MM.1S (cell line): ENCODE results near the gene BTBD18.
A peak's percentile ranks its signal among the peaks of the same experiment; 100 is the strongest.
"Not testable (repeated sequence)": the region's sequence is repeated elsewhere in the genome, so short reads cannot be mapped to it uniquely, and the experiment has no call there.

Experiments
- DNase-seq: peaks from one replicate; pipeline ENCODE4 v3.0.0-alpha.2; 2015
- H2AFZ ChIP-seq: fragments of 300-600 bp; sonication (generic); 2 replicates; pipeline ENCODE4 v1.6.0; 2016; ENCODE audit warnings: antibody characterized with exemption, low read length
- H3F3A ChIP-seq: fragments of 300-600 bp; sonication (generic); 2 replicates; pipeline ENCODE4 v1.6.1; 2016; ENCODE audit warnings: mild to moderate bottlenecking, antibody characterized with exemption, low read length, moderate library complexity, mixed read lengths; ENCODE audit not compliant: insufficient read depth
- H3K27ac ChIP-seq: fragments of 300-600 bp; sonication (generic); 2 replicates; pipeline ENCODE4 v1.5.1; 2016; ENCODE audit warnings: mild to moderate bottlenecking, low read length
- H3K27me3 ChIP-seq: fragments of 300-600 bp; sonication (generic); replicated peaks from 2 replicates; pipeline ENCODE4 v1.6.0; 2016; ENCODE audit warnings: low read length; ENCODE audit not compliant: insufficient read depth
- H3K36me3 ChIP-seq: fragments of 300-600 bp; sonication (generic); replicated peaks from 2 replicates; pipeline ENCODE4 v1.6.1; 2016; ENCODE audit warnings: mild to moderate bottlenecking, low read length, mixed read lengths; ENCODE audit not compliant: insufficient read depth
- H3K4me1 ChIP-seq: fragments of 300-600 bp; sonication (generic); 2 replicates; pipeline ENCODE4 v1.6.1; 2016; ENCODE audit warnings: low read length, mixed read lengths
- H3K4me2 ChIP-seq: fragments of 300-600 bp; sonication (generic); 2 replicates; pipeline ENCODE4 v1.6.0; 2016; ENCODE audit warnings: low read depth, low read length
- H3K4me3 ChIP-seq: fragments of 300-600 bp; sonication (generic); 2 replicates; pipeline ENCODE4 v1.5.1; 2016; ENCODE audit warnings: low read length, mixed read lengths
- H3K79me2 ChIP-seq: fragments of 300-600 bp; sonication (generic); 2 replicates; pipeline ENCODE4 v1.6.1; 2016; ENCODE audit warnings: mixed run types, low read length, mixed read lengths
- H3K9ac ChIP-seq: fragments of 300-600 bp; sonication (generic); 2 replicates; pipeline ENCODE4 v1.6.1; 2016; ENCODE audit warnings: low read length, mixed read lengths
- H3K9me2 ChIP-seq: fragments of 300-600 bp; sonication (generic); replicated peaks from 2 replicates; pipeline ENCODE4 v1.6.1; 2016; ENCODE audit warnings: mild to moderate bottlenecking, low read length, mixed read lengths; ENCODE audit not compliant: insufficient read depth
- H3K9me3 ChIP-seq: fragments of 300-600 bp; sonication (generic); replicated peaks from 2 replicates; pipeline ENCODE4 v1.6.1; 2016; ENCODE audit warnings: mild to moderate bottlenecking, low read length, mixed read lengths; ENCODE audit not compliant: insufficient read depth
- H4K20me1 ChIP-seq: fragments of 300-600 bp; sonication (generic); 2 replicates; pipeline ENCODE4 v1.6.1; 2016; ENCODE audit warnings: mild to moderate bottlenecking, low read length, moderate library complexity, mixed read lengths; ENCODE audit not compliant: insufficient read depth
- EZH2 ChIP-seq: fragments of 300-600 bp; sonication (generic); optimal IDR thresholded peaks from 2 replicates; pipeline ENCODE3; 2017; ENCODE audit warnings: low read depth, mild to moderate bottlenecking, antibody characterized with exemption, low read length, mixed read lengths
- EZH2phosphoT487 ChIP-seq: fragments of 300-600 bp; sonication (generic); IDR thresholded peaks from 2 replicates; pipeline ENCODE4 v1.6.1; 2018; ENCODE audit warnings: antibody characterized with exemption, low read length
- TF ChIP-seq, protein P1 (sequence below): fragments of 300-600 bp; sonication (generic); IDR thresholded peaks from 2 replicates; pipeline ENCODE4 v1.5.1; 2016; ENCODE audit warnings: antibody characterized with exemption, low read length, mixed read lengths

BTBD18 gene

GRCh38 chr11:57727185-57727584 lies 24.4 kb downstream of the BTBD18 start:
- Histone ChIP-seq H3K4me3 (no peak overlapping the region), H3F3A (no peaks in the 10 kb centered on the region), H3K27ac (no peak overlapping the region), H3K36me3 (no peaks in the 10 kb centered on the region; the same call in 1 of the 2 replicates), H3K79me2 (peaks cover 88% of the 10 kb centered on the region), H3K9me3 (no peaks in the 10 kb centered on the region), H3K9ac (no peak overlapping the region), H3K4me1 (no peaks in the 10 kb centered on the region), H2AFZ (no peak overlapping the region), H3K27me3 (no peaks in the 10 kb centered on the region), H3K4me2 (no peak overlapping the region), H3K9me2 (no peaks in the 10 kb centered on the region), H4K20me1 (no peaks in the 10 kb centered on the region)
- no peak for DNase-seq
- TF ChIP-seq, protein P1, sequence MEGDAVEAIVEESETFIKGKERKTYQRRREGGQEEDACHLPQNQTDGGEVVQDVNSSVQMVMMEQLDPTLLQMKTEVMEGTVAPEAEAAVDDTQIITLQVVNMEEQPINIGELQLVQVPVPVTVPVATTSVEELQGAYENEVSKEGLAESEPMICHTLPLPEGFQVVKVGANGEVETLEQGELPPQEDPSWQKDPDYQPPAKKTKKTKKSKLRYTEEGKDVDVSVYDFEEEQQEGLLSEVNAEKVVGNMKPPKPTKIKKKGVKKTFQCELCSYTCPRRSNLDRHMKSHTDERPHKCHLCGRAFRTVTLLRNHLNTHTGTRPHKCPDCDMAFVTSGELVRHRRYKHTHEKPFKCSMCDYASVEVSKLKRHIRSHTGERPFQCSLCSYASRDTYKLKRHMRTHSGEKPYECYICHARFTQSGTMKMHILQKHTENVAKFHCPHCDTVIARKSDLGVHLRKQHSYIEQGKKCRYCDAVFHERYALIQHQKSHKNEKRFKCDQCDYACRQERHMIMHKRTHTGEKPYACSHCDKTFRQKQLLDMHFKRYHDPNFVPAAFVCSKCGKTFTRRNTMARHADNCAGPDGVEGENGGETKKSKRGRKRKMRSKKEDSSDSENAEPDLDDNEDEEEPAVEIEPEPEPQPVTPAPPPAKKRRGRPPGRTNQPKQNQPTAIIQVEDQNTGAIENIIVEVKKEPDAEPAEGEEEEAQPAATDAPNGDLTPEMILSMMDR, result no peak
- no peak for TF ChIP-seq EZH2phosphoT487
- TF ChIP-seq EZH2, result no peak

DNA sequence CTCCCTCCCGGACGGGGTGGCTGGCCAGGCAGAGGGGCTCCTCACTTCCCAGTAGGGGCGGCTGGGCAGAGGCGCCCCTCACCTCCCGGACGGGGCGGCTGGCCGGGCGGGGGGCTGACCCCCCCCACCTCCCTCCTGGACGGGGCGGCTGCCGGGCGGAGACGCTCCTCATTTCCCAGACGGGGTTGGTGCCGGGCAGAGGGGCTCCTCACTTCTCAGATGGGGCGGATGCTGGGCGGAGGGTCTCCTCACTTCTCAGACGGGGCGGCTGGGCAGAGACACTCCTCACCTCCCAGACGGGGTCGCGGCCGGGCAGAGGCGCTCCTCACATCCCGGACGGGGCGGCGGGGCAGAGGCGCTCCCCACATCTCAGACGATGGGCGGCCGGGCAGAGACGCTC lies 34.9 kb downstream of the BTBD18 start:
- H3K9me3 ChIP-seq, H3K4me1 ChIP-seq, H3F3A ChIP-seq, H3K4me2 ChIP-seq, H4K20me1 ChIP-seq, H3K36me3 ChIP-seq, H3K4me3 ChIP-seq, H3K9me2 ChIP-seq, H3K9ac ChIP-seq, DNase-seq, H3K27me3 ChIP-seq, H2AFZ ChIP-seq, H3K27ac ChIP-seq: not testable (repeated sequence)
- peaks cover 68% of the 10 kb centered on the region for H3K79me2 ChIP-seq

DNA sequence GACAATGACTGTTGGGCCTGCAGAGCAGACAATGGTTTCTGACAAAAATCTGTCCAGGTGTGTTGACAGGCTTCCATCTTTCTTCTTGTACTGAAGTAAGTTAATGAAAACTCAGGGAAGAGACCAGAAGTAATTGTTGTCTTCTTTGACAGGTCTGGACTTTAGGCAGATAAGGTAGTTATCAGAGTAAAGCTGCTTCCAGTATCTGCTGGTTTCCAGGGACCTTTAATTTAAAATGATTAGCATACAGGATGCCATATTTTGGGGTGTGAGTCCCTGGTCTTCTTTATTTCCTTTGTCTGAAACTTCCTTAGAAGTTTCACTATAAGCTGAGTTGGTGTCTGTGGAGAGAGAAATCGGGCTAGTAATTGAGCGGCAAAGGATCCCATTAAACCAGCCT lies 37.8 kb downstream of the BTBD18 start:
- Histone ChIP-seq H4K20me1 (no peaks in the 10 kb centered on the region), H3K4me3 (peak overlapping the region; percentile 95), H3K79me2 (peaks cover 60% of the 10 kb centered on the region), H3K9me3 (no peaks in the 10 kb centered on the region), H3F3A (0 out of 2 replicates have a peak, but pooled peaks cover 7% of the 10 kb centered on the region), H3K4me1 (peaks cover 14% of the 10 kb centered on the region), H2AFZ (no peak overlapping the region), H3K36me3 (no peaks in the 10 kb centered on the region), H3K27me3 (no peaks in the 10 kb centered on the region), H3K27ac (no peak overlapping the region), H3K9me2 (no peaks in the 10 kb centered on the region), H3K4me2 (peak overlapping the region; percentile 94), H3K9ac (no peak overlapping the region)
- TF ChIP-seq EZH2 (no peak), EZH2phosphoT487 (no peak)
- TF ChIP-seq, protein P1, result no peak
- no peak for DNase-seq

DNA sequence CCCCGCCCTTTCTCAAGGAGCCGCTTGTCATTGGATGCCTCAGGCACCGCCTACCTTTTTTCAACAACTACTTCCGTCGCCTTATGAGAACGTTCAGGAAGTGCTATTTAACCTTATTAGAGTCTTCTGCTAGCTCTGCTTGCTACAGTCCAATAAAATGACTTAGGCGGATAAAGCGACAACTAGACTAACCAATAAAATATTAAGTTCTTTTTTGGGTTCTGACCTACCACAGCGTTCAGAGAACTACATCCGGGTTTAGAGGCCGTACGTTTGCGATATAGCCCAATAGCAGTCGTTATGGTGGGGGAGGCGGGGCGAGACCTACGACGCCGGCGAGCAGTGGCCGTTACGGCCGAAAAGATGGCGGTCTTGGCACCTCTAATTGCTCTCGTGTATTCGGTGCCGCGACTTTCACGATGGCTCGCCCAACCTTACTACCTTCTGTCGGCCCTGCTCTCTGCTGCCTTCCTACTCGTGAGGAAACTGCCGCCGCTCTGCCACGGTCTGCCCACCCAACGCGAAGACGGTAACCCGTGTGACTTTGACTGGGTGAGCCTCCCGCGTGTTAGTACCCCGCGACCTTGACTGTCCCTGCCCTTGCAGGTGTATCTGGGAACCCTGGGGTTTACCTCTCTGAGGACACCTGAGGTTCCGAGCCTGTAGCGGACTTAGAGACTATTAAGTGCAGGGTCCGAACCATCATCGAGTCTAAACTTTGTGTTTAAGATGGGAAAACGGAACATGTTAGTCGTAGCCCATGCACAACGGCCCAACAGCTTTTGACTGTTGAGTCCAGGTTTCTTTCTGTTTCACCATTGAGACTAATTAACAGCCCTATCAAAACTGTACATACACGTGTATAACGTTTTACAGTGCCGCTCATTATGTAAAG lies 39.1 kb downstream of the BTBD18 start, which contains the start of gene TMX2:
TSS of gene TMX2 (plus strand) at position 338 of the 895 bp plus-strand sequence. CDS start at position 364, 26 bp downstream.
- H3K9me2 ChIP-seq, result no peaks in the 10 kb centered on the region
- TF ChIP-seq EZH2phosphoT487 (no peak), EZH2 (no peak)
- TF ChIP-seq, protein P1, result no peak
- H3K4me3 ChIP-seq, result peak within 1 kb of the TSS; percentile 95
- peak; percentile 99 for DNase-seq
- H3F3A ChIP-seq, result 0 out of 2 replicates have a peak, but pooled peaks cover 7% of the 10 kb centered on the region
- H3K36me3 ChIP-seq, result no peaks in the 10 kb centered on the region
- peaks cover 14% of the 10 kb centered on the region for H3K4me1 ChIP-seq
- no peaks in the 10 kb centered on the region for H4K20me1 ChIP-seq
- H3K79me2 ChIP-seq, result peaks cover 56% of the 10 kb centered on the region
- peak within 1 kb of the TSS; percentile 83 for H2AFZ ChIP-seq
- H3K4me2 ChIP-seq, result peak within 1 kb of the TSS; percentile 94
- no peaks in the 10 kb centered on the region for H3K27me3 ChIP-seq
- H3K9me3 ChIP-seq, result no peaks in the 10 kb centered on the region
- H3K27ac ChIP-seq, result peak within 1 kb of the TSS; percentile 92
- peak within 1 kb of the TSS; percentile 89 for H3K9ac ChIP-seq
